Spleen (tissue), 11 donors: Measurements from ENCODE around the gene NR5A1. TPM values are rescaled to one million over a fixed set of nuclear protein-coding genes. Genes with fewer than 3 reads are reported as not detected.

Source experiments
- DNase-seq: peaks from one replicate; pipeline ENCODE4 v3.0.0-alpha.2; 2020
- H3K27ac ChIP-seq, 8 donors: fragments of 200-600 bp; sonication (generic) in 7 of 8; 1 replicate in 4 of 8; 2 replicates in 4 of 8; pipeline versions ENCODE4 v1.5.0 to v1.8.0; 2016 to 2021; ENCODE audit warnings: inconsistent platforms in 4 of 8, mild to moderate bottlenecking in 4 of 8, moderate library complexity in 1 of 8
- H3K27me3 ChIP-seq, 7 donors: fragments of 200-600 bp; sonication (generic) in 6 of 7; replicated peaks in 1 of 7; 1 replicate in 4 of 7; 2 replicates in 3 of 7; pipeline versions ENCODE4 v1.5.0 to v1.8.0; 2016 to 2021; ENCODE audit warnings: inconsistent platforms in 3 of 7, mild to moderate bottlenecking in 1 of 7
- H3K36me3 ChIP-seq, 6 donors: fragments of 200-600 bp; sonication (generic) in 5 of 6; 1 replicate in 4 of 6; 2 replicates in 2 of 6; pipeline versions ENCODE4 v1.5.0 to v1.8.0; 2016 to 2021; ENCODE audit warnings: inconsistent platforms in 2 of 6
- H3K4me1 ChIP-seq, 6 donors: fragments of 200-600 bp; sonication (generic) in 5 of 6; 1 replicate in 3 of 6; 2 replicates in 3 of 6; pipeline versions ENCODE4 v1.5.0 to v1.8.0; 2016 to 2021; ENCODE audit warnings: inconsistent platforms in 3 of 6
- H3K4me3 ChIP-seq, 8 donors: fragments of 200-600 bp; sonication (generic) in 7 of 8; 1 replicate in 4 of 8; 2 replicates in 4 of 8; pipeline versions ENCODE4 v1.5.0 to v1.8.0; 2016 to 2021; ENCODE audit warnings: inconsistent platforms in 4 of 8, mild to moderate bottlenecking in 4 of 8, moderate library complexity in 2 of 8
- H3K9me3 ChIP-seq, 8 donors: fragments of 200-600 bp; sonication (generic) in 7 of 8; 1 replicate in 4 of 8; 2 replicates in 4 of 8; pipeline versions ENCODE4 v1.5.0 to v1.8.0; 2016 to 2021; ENCODE audit warnings: inconsistent platforms in 4 of 8
- CTCF ChIP-seq, 11 experiments: fragments of 200-600 bp in 7 of 11; fragments of 450-650 bp in 4 of 11; sonication (generic) in 4 of 11; IDR thresholded peaks in 8 of 11; conservative IDR thresholded peaks in 3 of 11; 1 replicate in 7 of 11; 2 replicates in 4 of 11; pipeline versions ENCODE4 v1.4.0 to v1.8.0; 2016 to 2021; ENCODE audit warnings: antibody characterized with exemption in 11 of 11, inconsistent platforms in 4 of 11, mild to moderate bottlenecking in 1 of 11
- POLR2A ChIP-seq, 3 donors: fragments of 450-650 bp; IDR thresholded peaks; one replicate each; pipeline ENCODE4 v1.5.1; 2017; ENCODE audit warnings: antibody characterized with exemption in 3 of 3, mild to moderate bottlenecking in 1 of 3
- POLR2AphosphoS5 ChIP-seq, 3 donors: sonication (generic); formaldehyde crosslinking; IDR thresholded peaks; one replicate each; pipeline ENCODE4 v1.5.1; 2017; ENCODE audit warnings: antibody characterized with exemption in 3 of 3
- WGBS, 5 donors: extraction: QIAGEN DNeasy Blood & Tissue Kit in 3 of 5; methylation state at CpG; one replicate each; pipeline versions ENCODE4 v1.1.5 to v1.1.7; 2013 to 2018; 5-methylcytosine and 5-hydroxymethylcytosine counted together
- intact Hi-C: fragments of 100-400 bp; cut with DNase I; formaldehyde crosslinking; loops from one replicate; pipeline ENCODE4 v1.15.0; 2023; ENCODE audit warnings: low total_unique reads
- polyA plus RNA-seq, 3 donors: library from polyadenylated mRNA; stranded (reverse); fragments of 200-250 nt; gene quantifications; one replicate each; pipeline ENCODE4 v1.2.1, GENCODE V29; 2013
- total RNA-seq, 7 donors: library from RNA; depleted of rRNA in 3 of 7; stranded (reverse); fragments of >200 nt in 3 of 7; fragmentation: NEBNext Ultra II Directional in 4 of 7; extraction: Animal tissue kit (Norgen Biotek cat#: 25700) in 4 of 7; gene quantifications; one replicate each; pipeline versions ENCODE4 v1.1.0 to v1.2.1, GENCODE V29; 2016 to 2021
- donor health status: healthy with polysubstance abuse.
- donor health status: DM: no; HTN: no; CAD: no; lungs with moderate emphysema.
- donor health status: DM: no; HTN: no; CAD: no.
- donor health status: Bipolar disorder and iron deficiency.
- donor health status: healthy.
- donor health status: DM: no; HTN: no; CAD: no.
- donor health status: DM: yes; HTN: yes; CAD: no.

NR5A1 gene
- total and polyA plus RNA-seq, 10 donors, result 46.5 to 378 (median 193) TPM

GRCh38 chr9:124448019-124448418 lies 59.2 kb downstream of the NR5A1 start:
- 63 to 79% (median 78%) methylated on average over 6 to 7 of the region's 7 CpGs for WGBS, 5 donors
- Histone ChIP-seq H3K4me1 (peaks cover 0 to 28% (median 15%) of the 10 kb centered on the region in 6 donors), H3K9me3 (no peaks in the 10 kb centered on the region), H3K36me3 (no peaks in the 10 kb centered on the region), H3K4me3 (no peak overlapping the region), H3K27ac (peak overlapping the region in 2 of 8 donors; percentile 8 to 30), H3K27me3 (peaks cover 0 to 64% (median 31%) of the 10 kb centered on the region in 7 donors)
- TF ChIP-seq POLR2AphosphoS5 (IDR thresholded peaks at IDR 0.05) (peak; percentile 59 to 72 (median 67)), CTCF (IDR thresholded peaks at IDR 0.05 in 8 of 11, conservative IDR thresholded peaks at IDR 0.05 in 3 of 11) (no peak)
- DNase-seq, result peak; percentile 77
- intact Hi-C loops, result no loop called here

DNA sequence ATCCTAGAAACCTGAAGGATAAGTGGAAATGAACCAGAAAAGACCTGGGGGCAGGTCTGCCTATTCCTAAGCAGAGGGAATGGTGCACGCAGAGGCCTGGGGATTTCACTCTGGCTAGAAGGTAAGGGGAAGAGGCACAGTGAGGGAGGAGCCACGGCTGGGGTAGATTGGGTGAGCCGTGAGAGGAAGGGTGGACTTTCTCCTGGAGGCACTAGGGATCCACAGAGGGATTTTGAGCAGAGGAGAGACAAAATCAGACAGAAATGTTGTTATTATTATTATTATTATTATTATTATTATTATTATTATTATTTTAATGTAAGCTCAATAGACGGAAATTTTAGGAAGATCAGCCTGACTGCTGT lies 59.9 kb downstream of the NR5A1 start:
- intact Hi-C loops, result no loop called here
- DNase-seq, result peak; percentile 47
- Histone ChIP-seq H3K9me3 (peaks cover 0 to 5% (median 3%) of the 10 kb centered on the region in 8 donors), H3K36me3 (no peaks in the 10 kb centered on the region), H3K4me3 (no peak overlapping the region), H3K4me1 (peaks cover 0 to 27% (median 13%) of the 10 kb centered on the region in 6 donors), H3K27me3 (peaks cover 0 to 57% (median 23%) of the 10 kb centered on the region in 7 donors), H3K27ac (no peak overlapping the region)
- WGBS, 5 donors, result 49 to 79% (median 64%) methylated on average over 4 of the region's 4 CpGs
- no peak for TF ChIP-seq POLR2A (IDR thresholded peaks at IDR 0.05)
- no peak for TF ChIP-seq CTCF (IDR thresholded peaks at IDR 0.05 in 8 of 11, conservative IDR thresholded peaks at IDR 0.05 in 3 of 11)
- no peak for TF ChIP-seq POLR2AphosphoS5 (IDR thresholded peaks at IDR 0.05)

DNA sequence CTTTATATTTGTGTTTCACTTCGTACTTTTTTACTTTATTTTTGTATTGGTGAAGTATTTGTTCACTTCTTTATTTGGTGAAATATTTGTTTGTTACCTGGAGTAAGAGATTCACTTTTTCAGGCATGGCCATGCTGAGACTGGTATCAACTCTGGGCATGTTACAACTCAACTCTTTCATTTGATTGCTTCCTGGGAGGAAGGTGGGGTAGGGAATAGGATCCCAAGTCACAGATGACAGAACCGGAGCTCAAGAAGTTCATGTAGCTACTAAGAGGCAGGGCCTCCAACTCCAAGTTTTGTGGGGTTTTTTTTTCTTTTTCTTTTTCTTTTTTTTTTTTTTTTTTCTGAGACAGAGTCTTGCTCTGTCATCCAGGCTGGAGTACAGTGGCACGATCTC lies 63.0 kb downstream of the NR5A1 start:
- Histone ChIP-seq H3K4me1 (peaks cover 0 to 9% (median 0%) of the 10 kb centered on the region in 6 donors), H3K4me3 (no peak overlapping the region), H3K27me3 (peaks cover 0 to 50% (median 0%) of the 10 kb centered on the region in 7 donors), H3K27ac (no peak overlapping the region), H3K36me3 (no peaks in the 10 kb centered on the region), H3K9me3 (peaks cover 0 to 12% (median 8%) of the 10 kb centered on the region in 8 donors)
- no peak for TF ChIP-seq POLR2AphosphoS5 (IDR thresholded peaks at IDR 0.05)
- no peak for TF ChIP-seq POLR2A (IDR thresholded peaks at IDR 0.05)
- no peak for TF ChIP-seq CTCF (IDR thresholded peaks at IDR 0.05 in 8 of 11, conservative IDR thresholded peaks at IDR 0.05 in 3 of 11)
- DNase-seq, result no peak
- intact Hi-C loops, result no loop called here
- 81 to 94% (median 89%) methylated on average over 3 of the region's 3 CpGs for WGBS, 5 donors

DNA sequence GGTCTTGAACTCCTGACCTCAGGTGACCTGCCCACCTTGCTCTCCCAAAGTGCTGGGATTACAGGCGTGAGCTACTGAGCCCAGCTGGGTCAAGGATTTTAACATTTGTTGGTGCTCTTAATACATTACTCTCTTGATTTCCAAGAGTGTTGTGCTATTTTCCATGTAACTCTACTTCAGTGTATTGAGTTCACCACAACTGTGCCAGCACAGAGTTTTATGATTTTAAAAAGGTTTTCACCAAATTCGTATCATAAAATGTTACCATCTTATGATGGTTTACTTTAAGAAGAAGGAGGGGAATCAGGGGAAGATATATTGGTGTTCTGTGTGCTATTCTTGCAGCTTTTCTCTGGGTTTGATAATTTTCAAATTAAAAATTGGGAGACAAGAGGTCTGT lies 63.6 kb downstream of the NR5A1 start:
- H3K36me3 ChIP-seq, result no peaks in the 10 kb centered on the region
- intact Hi-C loops, result no loop called here

More for the DNA sequence above, 63.6 kb downstream of the NR5A1 start:
- no peak overlapping the region for H3K27ac ChIP-seq
- H3K4me3 ChIP-seq, result no peak overlapping the region
- H3K27me3 ChIP-seq, result peaks cover 0 to 47% (median 0%) of the 10 kb centered on the region in 7 donors
- 77 to 95% (median 89%) methylated on average over 2 of the region's 2 CpGs for WGBS, 5 donors
- peaks cover 0 to 9% (median 0%) of the 10 kb centered on the region in 6 donors for H3K4me1 ChIP-seq
- DNase-seq, result peak; percentile 1
- no peak for TF ChIP-seq CTCF (IDR thresholded peaks at IDR 0.05 in 8 of 11, conservative IDR thresholded peaks at IDR 0.05 in 3 of 11)
- peaks cover 0 to 16% (median 12%) of the 10 kb centered on the region in 8 donors for H3K9me3 ChIP-seq
